ENCODE data around the gene LMO7. TPM values are rescaled to one million over a fixed set of nuclear protein-coding genes. Genes with fewer than 3 reads are reported as not detected.

LMO7 gene
- total RNA-seq, 4 donors from 2014 or later = 60.5 to 108 (median 75.6) TPM

DNA sequence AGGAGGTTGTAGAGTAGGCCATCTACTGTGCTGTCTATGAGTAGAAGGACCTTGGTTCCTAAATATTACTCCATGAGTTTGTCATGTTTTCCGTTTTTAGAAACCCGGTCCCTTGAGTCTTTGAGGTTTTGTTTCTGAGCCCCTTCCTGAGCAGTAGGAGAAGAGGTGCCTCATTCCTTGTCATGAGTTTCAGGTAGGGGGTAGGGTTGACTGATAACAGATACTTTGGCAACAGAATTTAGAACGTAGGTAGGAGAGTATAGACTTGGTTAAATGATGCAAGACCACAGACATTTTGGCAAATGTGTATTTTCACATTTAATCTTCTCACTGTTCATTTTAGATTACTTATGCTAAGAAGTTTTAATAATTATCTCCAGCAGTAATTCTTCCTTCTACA is 24.6 kb downstream of the LMO7 start:
- WGBS, 2 donors = 86 to 92% methylated on average over 3 of the region's 3 CpGs
- no peak overlapping the region for H3K4me3 ChIP-seq (ENCODE audit: low read depth, poor library complexity, severe bottlenecking)
- intact Hi-C loops (cut with DNase I; ENCODE audit: low total_unique reads) = no loop called here
- DNase-seq (ENCODE audit: low spot score in 2 of 2) = no peak
- TF ChIP-seq CTCF (IDR thresholded peaks at IDR 0.05) (no peak), POLR2A (IDR thresholded peaks at IDR 0.05) (no peak)

GRCh38 chr13:75661443-75661842 is 25.3 kb downstream of the LMO7 start:
- intact Hi-C loops (cut with DNase I; ENCODE audit: low total_unique reads) = no loop called here
- TF ChIP-seq CTCF (IDR thresholded peaks at IDR 0.05) = no peak
- TF ChIP-seq POLR2A (IDR thresholded peaks at IDR 0.05) = no peak
- 80% methylated on average over 4 of the region's 4 CpGs for WGBS, 2 donors
- H3K4me3 ChIP-seq (ENCODE audit: low read depth, poor library complexity, severe bottlenecking) = no peak overlapping the region
- no peak for DNase-seq (ENCODE audit: low spot score in 2 of 2)

DNA sequence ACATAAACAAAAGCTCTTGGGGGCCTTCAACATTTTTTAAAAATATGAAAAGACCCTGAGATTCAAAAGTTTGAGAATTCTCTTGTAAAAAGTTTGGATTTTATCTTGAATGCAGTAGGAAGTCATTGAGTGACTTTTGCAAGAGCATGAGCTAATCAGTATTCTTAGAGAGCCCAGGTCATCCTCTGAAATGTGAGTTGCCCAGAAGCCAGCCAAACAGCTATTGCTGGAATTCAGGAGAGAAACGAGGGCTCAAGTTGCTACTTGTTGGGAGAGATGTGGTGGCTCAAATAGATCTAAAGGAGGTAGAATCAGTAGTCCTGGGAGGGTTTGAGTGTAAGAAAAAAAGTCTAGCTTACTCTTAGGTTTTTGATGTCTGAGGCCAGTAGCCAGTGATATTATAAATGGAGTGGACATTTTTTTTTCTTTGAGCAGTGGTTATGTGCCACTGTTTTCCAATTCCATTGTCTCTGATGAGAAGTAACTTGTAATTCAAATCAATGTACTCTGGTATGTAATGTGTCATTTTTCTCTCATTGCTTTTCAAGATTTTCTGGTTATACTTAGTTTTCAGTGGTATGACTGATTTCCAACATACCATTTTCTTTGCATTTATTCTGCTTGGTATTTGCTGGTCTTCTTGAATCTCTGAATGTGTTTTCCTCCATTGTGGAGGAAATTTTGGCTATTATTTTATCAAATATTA is 30.7 kb downstream of the LMO7 start:
- TF ChIP-seq POLR2A (IDR thresholded peaks at IDR 0.05) (no peak), CTCF (IDR thresholded peaks at IDR 0.05) (no peak)
- DNase-seq (ENCODE audit: low spot score in 2 of 2) = no peak
- intact Hi-C loops (cut with DNase I; ENCODE audit: low total_unique reads) = no loop called here
- H3K4me3 ChIP-seq (ENCODE audit: low read depth, poor library complexity, severe bottlenecking) = no peak overlapping the region
- WGBS, 2 donors = 33 to 38% methylated on average over 1 of the region's 1 CpG

DNA sequence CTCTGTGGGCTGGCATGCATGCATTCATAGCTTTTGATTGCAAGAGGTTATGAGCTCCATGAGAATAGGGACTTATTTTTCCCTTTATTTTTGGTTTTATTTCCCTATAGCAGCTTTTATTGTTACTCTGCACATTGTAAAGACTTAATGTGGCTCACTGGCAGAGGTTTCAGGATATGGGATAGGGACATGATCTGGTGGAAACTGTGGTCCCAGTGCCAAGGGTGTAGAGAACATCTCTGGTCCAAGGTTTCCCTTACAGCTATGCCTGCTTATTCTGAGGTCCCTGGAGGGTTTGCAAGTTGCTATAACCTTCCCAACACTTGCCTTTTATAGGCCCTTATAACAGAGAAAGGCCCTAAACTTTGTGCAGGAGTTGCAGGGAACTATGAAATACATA is 33.6 kb downstream of the LMO7 start:
- H3K4me3 ChIP-seq (ENCODE audit: low read depth, poor library complexity, severe bottlenecking) = no peak overlapping the region
- intact Hi-C loops (cut with DNase I; ENCODE audit: low total_unique reads) = no loop called here
- no peak for TF ChIP-seq POLR2A (IDR thresholded peaks at IDR 0.05)
- no peak for TF ChIP-seq CTCF (IDR thresholded peaks at IDR 0.05)
- no peak for DNase-seq (ENCODE audit: low spot score in 2 of 2)

DNA sequence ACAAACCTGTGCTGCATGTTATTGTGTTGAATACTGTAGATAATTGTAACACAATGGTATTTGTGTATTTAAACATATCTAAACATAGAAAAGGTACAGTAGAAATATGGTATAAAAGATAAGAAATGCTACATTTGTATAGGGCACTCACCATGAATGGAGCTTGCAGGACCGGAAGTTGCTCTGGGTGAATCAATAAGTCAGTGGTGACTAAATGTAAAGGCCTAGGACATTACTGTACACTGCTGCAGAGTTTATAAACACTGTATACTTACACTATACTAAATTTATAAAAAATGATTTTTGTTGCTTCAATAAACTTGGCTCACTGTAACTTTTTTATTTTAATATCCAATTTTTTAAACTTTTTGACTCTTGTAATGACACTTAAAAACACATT is 34.4 kb downstream of the LMO7 start:
- H3K4me3 ChIP-seq (ENCODE audit: low read depth, poor library complexity, severe bottlenecking) = no peak overlapping the region
- 90 to 96% methylated on average over 1 of the region's 1 CpG for WGBS, 2 donors
- no peak for TF ChIP-seq CTCF (IDR thresholded peaks at IDR 0.05)
- no peak for TF ChIP-seq POLR2A (IDR thresholded peaks at IDR 0.05)
- DNase-seq (ENCODE audit: low spot score in 2 of 2) = no peak
- intact Hi-C loops (cut with DNase I; ENCODE audit: low total_unique reads) = no loop called here

GRCh38 chr13:75675421-75675820 is 39.3 kb downstream of the LMO7 start:
- intact Hi-C loops (cut with DNase I; ENCODE audit: low total_unique reads) = no loop called here
- no peak for DNase-seq (ENCODE audit: low spot score in 2 of 2)
- no peak overlapping the region for H3K4me3 ChIP-seq (ENCODE audit: low read depth, poor library complexity, severe bottlenecking)
- TF ChIP-seq CTCF (IDR thresholded peaks at IDR 0.05) (no peak), POLR2A (IDR thresholded peaks at IDR 0.05) (no peak)
